Skin epidermis (tissue), 12 donors: ENCODE results near the gene GULP1.

Experiments used
- H3K27ac ChIP-seq, 21 experiments: fragments of 200-600 bp; sonication (generic) in 11 of 21; one replicate each; pipeline ENCODE4 v1.5.0; 2020; ENCODE audit warnings: mild to moderate bottlenecking in 3 of 21, inconsistent platforms in 2 of 21, moderate library complexity in 2 of 21
- H3K4me3 ChIP-seq, 7 experiments: fragments of 200-600 bp; sonication (generic) in 2 of 7; one replicate each; pipeline ENCODE4 v1.5.0; 2020; ENCODE audit warnings: inconsistent platforms in 2 of 7, mild to moderate bottlenecking in 2 of 7, moderate library complexity in 1 of 7

GULP1 gene

GRCh38 chr2:188406414-188406813 is 114.7 kb downstream of the GULP1 start:
- H3K27ac ChIP-seq = no peak overlapping the region
- H3K4me3 ChIP-seq = no peak overlapping the region

GRCh38 chr2:188410504-188411235 is 119.0 kb downstream of the GULP1 start:
- H3K4me3 ChIP-seq = no peak overlapping the region
- no peak overlapping the region for H3K27ac ChIP-seq

DNA sequence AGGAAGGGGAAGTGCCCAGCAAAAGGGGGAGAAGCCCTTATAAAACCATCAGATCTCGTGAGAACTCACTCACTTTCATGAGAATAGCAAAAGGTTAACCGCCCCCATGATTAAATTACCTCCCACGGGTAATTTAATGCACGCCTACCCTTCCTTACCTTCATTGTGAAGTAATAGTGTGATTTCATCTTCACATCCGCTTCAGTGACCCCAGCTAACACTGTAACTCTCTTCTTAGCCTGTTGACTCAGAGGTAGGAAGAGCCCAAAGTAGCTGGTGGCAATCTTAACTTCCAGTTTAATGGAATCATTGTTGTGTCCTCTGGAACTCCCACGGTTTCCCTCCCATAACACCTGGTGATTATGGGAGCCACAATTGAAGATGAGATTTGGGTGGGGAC is 120.5 kb downstream of the GULP1 start:
- Histone ChIP-seq H3K4me3 (no peak overlapping the region), H3K27ac (no peak overlapping the region)

- no peak overlapping the region for H3K4me3 ChIP-seq
- H3K27ac ChIP-seq = no peak overlapping the region
Observed at GRCh38 chr2:188414411-188414810, 122.7 kb downstream of the GULP1 start.

DNA sequence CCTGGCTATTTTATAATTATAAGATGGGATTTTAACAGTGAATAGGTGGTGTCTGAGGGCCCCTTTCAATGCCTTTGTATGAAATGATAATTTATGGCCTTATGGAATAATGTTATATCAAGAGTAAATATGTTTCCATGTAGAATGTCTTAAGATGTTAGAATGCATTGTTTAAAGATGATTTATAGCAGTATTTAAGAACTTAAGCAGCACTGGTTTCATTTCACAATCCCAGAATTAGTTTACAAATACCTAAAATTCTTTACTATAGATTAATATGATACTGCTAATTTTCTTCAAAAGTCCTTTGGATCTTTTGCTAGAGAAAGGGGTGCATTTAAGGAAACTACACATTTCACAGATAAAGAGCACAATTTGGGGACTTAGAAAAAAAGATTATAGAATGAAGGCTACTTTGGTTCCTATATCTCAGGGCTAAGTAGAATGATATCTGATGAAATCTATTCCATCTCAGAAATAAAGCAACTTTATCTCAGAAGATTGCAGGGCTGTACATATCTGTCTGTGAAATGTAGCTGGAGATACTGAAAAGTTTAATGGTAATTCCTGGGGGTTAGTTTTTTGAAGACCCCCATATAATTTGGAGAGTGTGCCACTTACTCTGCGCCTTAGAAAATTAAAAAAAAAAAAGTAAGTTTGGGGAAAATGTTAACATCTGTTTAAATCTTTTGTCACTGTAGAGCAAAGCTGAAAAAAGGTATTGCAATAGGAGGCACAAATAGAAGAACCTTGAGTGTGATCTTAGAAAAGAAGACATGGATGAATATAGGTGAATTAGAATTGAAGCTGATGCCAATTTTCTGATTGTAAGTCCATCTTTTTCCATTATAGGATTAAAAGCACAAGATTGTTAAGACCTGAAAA is 123.4 kb downstream of the GULP1 start:
- Histone ChIP-seq H3K4me3 (no peak overlapping the region), H3K27ac (no peak overlapping the region)

DNA sequence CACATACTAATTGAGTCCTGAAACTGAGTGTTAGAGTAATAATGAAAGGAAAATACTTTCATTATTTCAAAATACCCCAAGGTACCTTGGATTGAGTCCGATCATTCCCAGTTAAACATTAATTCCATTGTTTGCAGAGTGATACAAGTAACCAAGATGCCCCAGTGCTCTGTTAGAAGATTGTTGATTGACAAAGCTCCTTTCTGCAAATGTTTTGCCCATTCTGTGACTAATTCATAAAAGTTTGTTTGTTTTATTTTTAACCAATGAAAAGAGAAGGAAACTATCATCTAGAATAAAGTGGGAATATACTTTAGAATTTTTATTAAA is 124.0 kb downstream of the GULP1 start:
- no peak overlapping the region for H3K4me3 ChIP-seq

DNA sequence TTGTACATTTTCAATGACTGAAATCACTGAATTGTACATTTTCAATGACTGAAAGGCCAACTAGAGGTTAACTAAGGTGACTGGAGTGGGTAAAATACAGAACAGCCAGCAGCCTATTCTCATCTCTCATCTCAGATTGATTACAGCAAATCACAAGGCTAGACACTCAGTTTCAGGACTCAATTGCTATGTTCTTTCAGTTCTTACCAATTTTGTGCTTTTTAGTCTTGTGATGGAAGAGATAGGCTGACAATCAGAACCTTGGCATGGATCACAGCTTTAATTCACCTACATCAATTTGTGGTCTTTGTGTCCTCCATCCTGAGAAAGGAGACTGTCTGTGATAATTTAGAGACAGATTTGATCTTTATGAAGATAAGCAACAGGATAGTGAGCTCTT is 124.7 kb downstream of the GULP1 start:
- no peak overlapping the region for H3K27ac ChIP-seq

More for the DNA sequence above, 124.0 kb downstream of the GULP1 start:
- H3K27ac ChIP-seq = no peak overlapping the region

GRCh38 chr2:188422726-188423125 is 131.1 kb downstream of the GULP1 start:
- Histone ChIP-seq H3K27ac (no peak overlapping the region), H3K4me3 (no peak overlapping the region)

More for the DNA sequence above, 124.7 kb downstream of the GULP1 start:
- H3K4me3 ChIP-seq = no peak overlapping the region

DNA sequence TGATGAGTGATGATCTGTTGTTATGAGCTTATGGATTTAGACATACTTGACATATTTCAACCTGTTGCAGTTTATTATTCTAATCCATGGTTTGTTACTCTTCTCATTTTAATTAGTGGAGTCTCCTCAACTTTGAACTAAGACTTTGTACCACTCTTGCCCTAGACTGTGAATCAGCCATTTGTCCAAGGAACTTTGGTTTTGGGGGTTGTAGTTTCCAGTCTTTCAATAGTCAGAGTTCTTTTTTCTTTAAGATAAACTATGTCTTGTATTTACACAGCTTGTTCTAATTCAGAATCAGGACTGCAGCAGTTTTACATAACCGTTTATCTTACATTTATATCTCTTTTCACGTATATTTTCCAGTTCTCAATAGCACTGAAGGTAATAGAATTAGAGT is 133.6 kb downstream of the GULP1 start:
- Histone ChIP-seq H3K4me3 (no peak overlapping the region), H3K27ac (no peak overlapping the region)

DNA sequence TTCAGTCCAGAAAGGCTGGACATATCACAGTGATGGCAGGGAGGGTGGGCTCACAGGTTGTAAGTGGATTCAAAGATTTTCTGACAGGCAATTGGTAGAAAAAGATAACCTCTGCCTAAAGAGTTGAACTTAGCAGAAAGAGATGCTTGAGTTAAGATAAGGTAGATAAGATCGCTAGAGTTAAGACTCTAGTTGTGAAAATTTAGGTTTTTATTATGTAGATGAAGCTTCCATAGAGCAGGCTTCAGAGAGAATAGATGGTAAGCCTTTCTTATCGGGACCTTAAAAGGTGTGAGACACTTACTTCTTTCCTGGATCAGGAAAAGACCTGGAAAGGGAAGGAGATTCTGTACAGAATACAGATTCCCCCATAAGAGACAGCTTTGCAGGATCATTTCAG is 134.4 kb downstream of the GULP1 start:
- no peak overlapping the region for H3K4me3 ChIP-seq
- no peak overlapping the region for H3K27ac ChIP-seq

- Histone ChIP-seq H3K4me3 (no peak overlapping the region), H3K27ac (no peak overlapping the region)
Observed at GRCh38 chr2:188430705-188431104, 139.0 kb downstream of the GULP1 start.

DNA sequence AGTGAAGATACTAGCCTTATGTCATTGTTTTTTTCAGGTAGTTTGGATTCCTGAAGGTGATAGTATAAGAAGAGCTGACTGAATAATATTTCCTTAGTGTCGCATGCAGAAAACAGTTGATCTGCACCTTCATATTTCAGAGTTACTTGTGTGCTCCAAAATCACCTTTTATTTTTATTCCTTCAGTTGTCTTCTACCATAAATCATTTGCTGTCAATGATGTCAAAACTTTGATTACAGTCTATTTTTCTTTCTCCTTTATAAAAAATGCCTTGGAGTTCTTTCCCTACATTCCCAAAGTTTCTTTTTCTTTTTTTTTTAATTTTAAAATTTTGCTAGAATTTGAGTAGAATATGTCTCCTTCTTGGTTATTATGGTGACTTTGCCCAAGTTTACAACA is 142.3 kb downstream of the GULP1 start:
- no peak overlapping the region for H3K27ac ChIP-seq
- H3K4me3 ChIP-seq = no peak overlapping the region

DNA sequence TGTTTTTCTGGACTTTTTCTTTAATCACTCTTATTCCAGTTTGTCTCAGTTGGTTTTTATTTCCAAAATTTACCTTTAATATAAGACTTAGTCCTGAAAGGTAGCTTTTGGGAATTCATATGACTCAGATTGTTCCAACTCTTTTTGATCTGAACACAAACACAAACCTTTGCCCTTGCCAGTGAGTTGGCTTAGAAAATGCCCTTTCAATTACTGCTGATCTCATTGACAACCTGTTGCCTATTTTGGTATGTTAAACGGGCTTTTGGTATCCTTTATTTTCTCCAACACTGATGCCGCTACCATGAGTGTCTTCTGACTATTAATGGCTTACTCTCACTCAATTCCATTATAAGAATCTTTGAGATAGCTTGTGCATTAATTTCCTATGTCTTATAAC is 143.4 kb downstream of the GULP1 start:
- H3K4me3 ChIP-seq = no peak overlapping the region
- H3K27ac ChIP-seq = no peak overlapping the region

DNA sequence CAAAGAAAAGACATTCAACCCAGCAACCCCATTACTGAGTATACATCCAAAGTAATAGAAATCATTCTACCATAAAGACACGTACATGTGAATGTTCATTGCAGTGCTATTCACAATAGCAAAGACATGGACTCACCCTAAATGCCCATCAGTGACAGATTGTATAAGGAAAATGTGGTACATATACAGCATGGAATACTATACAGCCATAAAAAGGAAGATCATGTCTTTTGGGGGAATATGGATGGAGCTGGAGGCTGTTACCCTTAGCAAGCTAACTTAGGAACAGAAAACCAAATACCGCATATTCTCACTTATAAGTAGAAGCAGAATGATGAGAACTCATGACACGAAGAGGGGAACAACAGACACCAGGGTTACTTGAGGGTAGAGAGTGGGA is 145.9 kb downstream of the GULP1 start:
- Histone ChIP-seq H3K27ac (no peak overlapping the region), H3K4me3 (no peak overlapping the region)

GRCh38 chr2:188439986-188440385 is 148.3 kb downstream of the GULP1 start:
- no peak overlapping the region for H3K27ac ChIP-seq
- no peak overlapping the region for H3K4me3 ChIP-seq

- no peak overlapping the region for H3K4me3 ChIP-seq
Observed at GRCh38 chr2:188440849-188441248, 149.2 kb downstream of the GULP1 start.

DNA sequence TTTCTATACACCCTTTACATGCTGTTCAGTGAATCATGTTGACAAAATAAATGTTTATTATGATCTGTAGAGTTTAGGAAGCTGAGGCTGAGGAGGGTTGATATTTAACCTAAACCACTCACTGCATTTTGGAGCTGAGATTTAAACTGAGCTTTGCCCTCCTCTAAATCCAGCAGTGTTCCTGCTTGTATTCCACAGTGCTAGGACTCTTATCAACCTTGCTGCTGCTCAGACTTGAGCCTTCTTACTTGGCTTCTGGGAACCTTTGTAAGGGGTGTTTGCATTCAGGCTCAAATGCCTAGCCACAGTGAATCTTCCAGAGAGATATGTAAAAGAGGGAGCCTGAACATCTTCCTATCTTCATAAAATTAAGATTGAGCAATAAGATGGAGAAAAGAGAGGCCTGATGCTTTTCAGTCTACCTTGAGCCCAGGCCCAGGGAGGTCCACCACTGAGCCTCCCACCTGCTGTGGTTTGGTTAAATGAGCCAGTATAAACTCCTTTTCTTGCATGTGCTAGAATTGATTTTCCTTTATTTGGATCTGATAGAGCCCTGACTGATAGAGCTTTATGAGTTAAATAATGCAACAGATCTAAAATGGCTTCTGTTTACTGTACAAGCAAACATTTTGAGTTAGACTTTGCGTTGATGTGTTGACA is 149.7 kb downstream of the GULP1 start:
- H3K27ac ChIP-seq = no peak overlapping the region
- H3K4me3 ChIP-seq = no peak overlapping the region

More at GRCh38 chr2:188440849-188441248, 149.2 kb downstream of the GULP1 start:
- H3K27ac ChIP-seq = no peak overlapping the region

GRCh38 chr2:188443207-188443606 is 151.5 kb downstream of the GULP1 start:
- Histone ChIP-seq H3K27ac (no peak overlapping the region), H3K4me3 (no peak overlapping the region)

GRCh38 chr2:188444106-188444835 is 152.6 kb downstream of the GULP1 start:
- no peak overlapping the region for H3K4me3 ChIP-seq
- H3K27ac ChIP-seq = no peak overlapping the region

GRCh38 chr2:188449561-188449960 is 157.9 kb downstream of the GULP1 start:
- Histone ChIP-seq H3K4me3 (no peak overlapping the region), H3K27ac (no peak overlapping the region)
